CD14-positive monocyte (primary cell): ENCODE measurements around the gene SLC25A25. TPM values are rescaled to one million over a fixed set of nuclear protein-coding genes. Genes with fewer than 3 reads are reported as not detected.

ENCODE experiments used
- DNase-seq, 3 donors: peaks; one replicate each; pipeline ENCODE4 v3.0.0-alpha.2; 2011 to 2022
- H2AFZ ChIP-seq: 2 replicates; pipeline ENCODE4 v1.6.0; 2012; ENCODE audit warnings: mild to moderate bottlenecking, low read depth, low read length, inconsistent platforms; ENCODE audit not compliant: insufficient read depth, poor library complexity, severe bottlenecking
- H3K27ac ChIP-seq, 2 donors: 1 replicate in 1 of 2; 2 replicates in 1 of 2; pipeline ENCODE4 v1.5.1; 2012 to 2013; ENCODE audit warnings: low read length in 2 of 2, control low read depth in 1 of 2, inconsistent platforms in 1 of 2, low read depth in 1 of 2, mild to moderate bottlenecking in 1 of 2
- H3K27me3 ChIP-seq, 2 donors: one replicate each; pipeline versions ENCODE4 v1.6.0 to v1.6.1; 2011 to 2013; ENCODE audit warnings: low read length in 2 of 2; ENCODE audit not compliant: control insufficient read depth in 2 of 2, insufficient read depth in 2 of 2
- H3K36me3 ChIP-seq, 2 donors: replicated peaks in 1 of 2; 1 replicate in 1 of 2; 2 replicates in 1 of 2; pipeline versions ENCODE4 v1.5.1 to v1.6.1; 2012 to 2013; ENCODE audit warnings: low read length in 2 of 2, control low read depth in 1 of 2, inconsistent platforms in 1 of 2, mild to moderate bottlenecking in 1 of 2; ENCODE audit not compliant: insufficient read depth in 2 of 2, control insufficient read depth in 1 of 2
- H3K4me1 ChIP-seq, 2 donors: 1 replicate in 1 of 2; 2 replicates in 1 of 2; pipeline versions ENCODE4 v1.5.1 to v1.6.1; 2012 to 2013; ENCODE audit warnings: low read length in 2 of 2, control low read depth in 1 of 2, inconsistent platforms in 1 of 2, mild to moderate bottlenecking in 1 of 2, moderate library complexity in 1 of 2; ENCODE audit not compliant: insufficient read depth in 2 of 2, control insufficient read depth in 1 of 2
- H3K4me2 ChIP-seq: replicated peaks from 2 replicates; pipeline ENCODE3; 2012; ENCODE audit warnings: low read length, moderate library complexity, mild to moderate bottlenecking; ENCODE audit not compliant: poor library complexity, severe bottlenecking; ENCODE audit errors: extremely low read depth
- H3K4me3 ChIP-seq, 3 experiments: fragments of 200-600 bp in 1 of 3; sonication (generic) in 1 of 3; replicated peaks in 1 of 3; 1 replicate in 2 of 3; 2 replicates in 1 of 3; pipeline ENCODE4 v1.5.1; 2011 to 2013; ENCODE audit warnings: low read length in 3 of 3, mild to moderate bottlenecking in 3 of 3, control low read depth in 2 of 3, low read depth in 2 of 3, inconsistent platforms in 1 of 3, moderate library complexity in 1 of 3
- H3K79me2 ChIP-seq: 2 replicates; pipeline ENCODE4 v1.6.0; 2012; ENCODE audit warnings: mild to moderate bottlenecking, control low read depth, inconsistent platforms, low read length, moderate library complexity; ENCODE audit not compliant: insufficient read depth
- H3K9ac ChIP-seq: 2 replicates; pipeline ENCODE4 v1.6.0; 2017; ENCODE audit warnings: low read length, mild to moderate bottlenecking; ENCODE audit not compliant: insufficient read depth, poor library complexity, severe bottlenecking
- H3K9me3 ChIP-seq, 2 donors: replicated peaks in 1 of 2; 1 replicate in 1 of 2; 2 replicates in 1 of 2; pipeline versions ENCODE4 v1.5.1 to v1.6.1; 2012 to 2013; ENCODE audit warnings: low read length in 2 of 2, control low read depth in 1 of 2; ENCODE audit not compliant: control insufficient read depth in 1 of 2, insufficient read depth in 1 of 2
- H4K20me1 ChIP-seq: 2 replicates; pipeline ENCODE4 v1.6.0; 2012; ENCODE audit warnings: mild to moderate bottlenecking, low read length, control low read depth, moderate library complexity; ENCODE audit not compliant: insufficient read depth
- H3K27ac Mint-ChIP-seq, 7 donors: one replicate each; pipeline ENCODE4 v1.8.0; 2020; ENCODE audit warnings: mild to moderate bottlenecking in 7 of 7, mixed read lengths in 7 of 7, moderate library complexity in 6 of 7, inconsistent platforms in 2 of 7
- H3K27me3 Mint-ChIP-seq, 3 donors: one replicate each; pipeline ENCODE4 v1.8.0; 2021 to 2022; ENCODE audit warnings: low read depth in 3 of 3, mild to moderate bottlenecking in 3 of 3, mixed read lengths in 3 of 3, moderate library complexity in 3 of 3, inconsistent platforms in 1 of 3
- H3K36me3 Mint-ChIP-seq, 2 donors: one replicate each; pipeline ENCODE4 v1.8.0; 2020; ENCODE audit warnings: mixed read lengths in 2 of 2, inconsistent platforms in 1 of 2, mild to moderate bottlenecking in 1 of 2
- H3K4me1 Mint-ChIP-seq: one replicate; pipeline ENCODE4 v1.8.0; 2020; ENCODE audit warnings: mild to moderate bottlenecking, mixed read lengths
- H3K4me3 Mint-ChIP-seq, 2 donors: one replicate each; pipeline ENCODE4 v1.8.0; 2020; ENCODE audit warnings: mild to moderate bottlenecking in 2 of 2, mixed read lengths in 2 of 2, moderate library complexity in 1 of 2
- H3K9me3 Mint-ChIP-seq, 7 donors: one replicate each; pipeline ENCODE4 v1.8.0; 2020 to 2022; ENCODE audit warnings: mixed read lengths in 7 of 7, mild to moderate bottlenecking in 6 of 7, moderate library complexity in 6 of 7, inconsistent platforms in 2 of 7
- WGBS: methylation state at CpG from one replicate; pipeline ENCODE4 v1.1.5; 2013; ENCODE audit warnings: missing lambda C conversion rate; ENCODE audit not compliant: insufficient coverage; 5-methylcytosine and 5-hydroxymethylcytosine counted together
- intact Hi-C, 2 donors: fragments of 100-400 bp; cut with micrococcal nuclease; formaldehyde crosslinking; loops; one replicate each; pipeline versions ENCODE4 v1.15.0 to v1.15.1; 2023
- polyA plus RNA-seq, 3 donors: library from polyadenylated mRNA; depleted of rRNA in 1 of 3; unstranded in 2 of 3; stranded (reverse) in 1 of 3; fragments of 300-500 nt in 2 of 3; fragments of >200 nt in 1 of 3; fragmentation: Illumina TruSeq in 2 of 3; gene quantifications; 1 replicate in 2 of 3; 2 replicates in 1 of 3; pipeline ENCODE4 v1.2.3, GENCODE V29; 2012 to 2021
- TF ChIP-seq, protein P1 (sequence below): fragments of 200-600 bp; IDR thresholded peaks from one replicate; pipeline ENCODE4 v1.8.0; 2022; ENCODE audit warnings: antibody characterized with exemption, mild to moderate bottlenecking

SLC25A25 gene
- polyA plus RNA-seq, 3 donors: 5.1 to 43.3 (median 6.3) TPM

- H3K27me3 Mint-ChIP-seq: no peaks in the 10 kb centered on the region
- intact Hi-C loops: loop anchor here in 1 of 2 donors (2.0 kb wide), 1 partner anchor 27 kb away; no protein-coding TSS in a partner anchor
- TF ChIP-seq, protein P1, sequence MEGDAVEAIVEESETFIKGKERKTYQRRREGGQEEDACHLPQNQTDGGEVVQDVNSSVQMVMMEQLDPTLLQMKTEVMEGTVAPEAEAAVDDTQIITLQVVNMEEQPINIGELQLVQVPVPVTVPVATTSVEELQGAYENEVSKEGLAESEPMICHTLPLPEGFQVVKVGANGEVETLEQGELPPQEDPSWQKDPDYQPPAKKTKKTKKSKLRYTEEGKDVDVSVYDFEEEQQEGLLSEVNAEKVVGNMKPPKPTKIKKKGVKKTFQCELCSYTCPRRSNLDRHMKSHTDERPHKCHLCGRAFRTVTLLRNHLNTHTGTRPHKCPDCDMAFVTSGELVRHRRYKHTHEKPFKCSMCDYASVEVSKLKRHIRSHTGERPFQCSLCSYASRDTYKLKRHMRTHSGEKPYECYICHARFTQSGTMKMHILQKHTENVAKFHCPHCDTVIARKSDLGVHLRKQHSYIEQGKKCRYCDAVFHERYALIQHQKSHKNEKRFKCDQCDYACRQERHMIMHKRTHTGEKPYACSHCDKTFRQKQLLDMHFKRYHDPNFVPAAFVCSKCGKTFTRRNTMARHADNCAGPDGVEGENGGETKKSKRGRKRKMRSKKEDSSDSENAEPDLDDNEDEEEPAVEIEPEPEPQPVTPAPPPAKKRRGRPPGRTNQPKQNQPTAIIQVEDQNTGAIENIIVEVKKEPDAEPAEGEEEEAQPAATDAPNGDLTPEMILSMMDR: no peak
- peaks cover 62% of the 10 kb centered on the region for H3K79me2 ChIP-seq
- H3K4me3 Mint-ChIP-seq: peak overlapping the region in 1 of 2 donors; percentile 43
- DNase-seq: no peak
- H3K4me1 Mint-ChIP-seq: peaks cover 46% of the 10 kb centered on the region
- H3K36me3 Mint-ChIP-seq: peaks cover 35 to 54% of the 10 kb centered on the region in 2 donors
- WGBS: 96% methylated on average over 11 of the region's 16 CpGs
- H3K4me2 ChIP-seq: peak overlapping the region; percentile 85
- no peaks in the 10 kb centered on the region for H3K9me3 ChIP-seq
- no peak overlapping the region for H2AFZ ChIP-seq
- no peak overlapping the region for H3K9ac ChIP-seq
- H4K20me1 ChIP-seq: peaks cover 69% of the 10 kb centered on the region
- peak overlapping the region; percentile 84 to 89 for H3K27ac ChIP-seq
- peak overlapping the region; percentile 50 to 99 (median 97) for H3K27ac Mint-ChIP-seq
- H3K36me3 ChIP-seq: peaks cover 39 to 42% of the 10 kb centered on the region in 2 donors
- H3K27me3 ChIP-seq: no peaks in the 10 kb centered on the region
- H3K4me3 ChIP-seq: peak overlapping the region in 1 of 3 experiments; percentile 73
- peaks cover 45 to 51% of the 10 kb centered on the region in 2 donors for H3K4me1 ChIP-seq
- H3K9me3 Mint-ChIP-seq: no peaks in the 10 kb centered on the region
These were observed 31.3 kb downstream of the SLC25A25 start for GRCh38 chr9:128099231-128099931.

- peak overlapping the region in 3 of 7 donors; percentile 15 to 97 (median 50) for H3K27ac Mint-ChIP-seq
- H3K4me3 Mint-ChIP-seq: peak overlapping the region in 1 of 2 donors; percentile 43
- Histone ChIP-seq H3K9me3 (no peaks in the 10 kb centered on the region), H3K4me2 (no peak overlapping the region), H3K4me1 (peaks cover 38 to 44% of the 10 kb centered on the region in 2 donors), H3K27me3 (no peaks in the 10 kb centered on the region), H3K79me2 (peaks cover 58% of the 10 kb centered on the region), H3K27ac (peak overlapping the region in 1 of 2 donors; percentile 1), H3K4me3 (no peak overlapping the region), H4K20me1 (peaks cover 65% of the 10 kb centered on the region), H2AFZ (no peak overlapping the region), H3K9ac (no peak overlapping the region), H3K36me3 (peaks cover 41 to 44% of the 10 kb centered on the region in 2 donors)
- no peak for DNase-seq
- H3K9me3 Mint-ChIP-seq: no peaks in the 10 kb centered on the region
- peaks cover 37 to 59% of the 10 kb centered on the region in 2 donors for H3K36me3 Mint-ChIP-seq
- 96% methylated on average over 3 of the region's 16 CpGs for WGBS
- H3K27me3 Mint-ChIP-seq: no peaks in the 10 kb centered on the region
- peaks cover 40% of the 10 kb centered on the region for H3K4me1 Mint-ChIP-seq
- TF ChIP-seq, protein P1: no peak
- intact Hi-C loops: loop anchor here in 1 of 2 donors (2.0 kb wide), 1 partner anchor 27 kb away; no protein-coding TSS in a partner anchor
These were observed 32.0 kb downstream of the SLC25A25 start for GRCh38 chr9:128099932-128100491.
